GM19193 (cell line): Measurements from ENCODE around the gene ST6GALNAC4.

Experiments used
- POLR2A ChIP-seq: IDR thresholded peaks from 4 replicates; pipeline ENCODE4 v1.6.1; 2011; ENCODE audit not compliant: insufficient read depth, insufficient read length; ENCODE audit errors: extremely low read depth

The ST6GALNAC4 gene

GRCh38 chr9:127917603-127918002 lies 762 bp upstream of the ST6GALNAC4 start:
- TF ChIP-seq POLR2A = no peak

GRCh38 chr9:127915801-127916719 lies 781 bp downstream of the ST6GALNAC4 start:
- TF ChIP-seq POLR2A = peak; percentile 69

GRCh38 chr9:127915325-127915752 lies 1.5 kb downstream of the ST6GALNAC4 start:
- no peak for TF ChIP-seq POLR2A

- TF ChIP-seq POLR2A = no peak
Observed at GRCh38 chr9:127913682-127914081, 3.2 kb downstream of the ST6GALNAC4 start.

- no peak for TF ChIP-seq POLR2A
Observed at GRCh38 chr9:127912882-127913281, 4.0 kb downstream of the ST6GALNAC4 start.

GRCh38 chr9:127912296-127912695 lies 4.5 kb downstream of the ST6GALNAC4 start:
- TF ChIP-seq POLR2A = no peak

- TF ChIP-seq POLR2A = no peak
Observed at GRCh38 chr9:127910613-127911205, 6.1 kb downstream of the ST6GALNAC4 start.

GRCh38 chr9:127909839-127910273 lies 7.0 kb downstream of the ST6GALNAC4 start:
- no peak for TF ChIP-seq POLR2A

GRCh38 chr9:127908660-127908926 lies 8.2 kb downstream of the ST6GALNAC4 start:
- TF ChIP-seq POLR2A = no peak

GRCh38 chr9:127907867-127908659 lies 8.8 kb downstream of the ST6GALNAC4 start:
- no peak for TF ChIP-seq POLR2A

- TF ChIP-seq POLR2A = no peak
Observed at GRCh38 chr9:127905788-127906191, 11.1 kb downstream of the ST6GALNAC4 start.

- peak; percentile 13 for TF ChIP-seq POLR2A
Observed at GRCh38 chr9:127905004-127905728, 11.7 kb downstream of the ST6GALNAC4 start.

GRCh38 chr9:127904561-127905003 lies 12.3 kb downstream of the ST6GALNAC4 start:
- TF ChIP-seq POLR2A = no peak
